ENCODE measurements around the gene GIGYF2.
"Not testable (repeated sequence)": the region's sequence is repeated elsewhere in the genome, so short reads cannot be mapped to it uniquely, and the experiment has no call there.

Gene GIGYF2

DNA sequence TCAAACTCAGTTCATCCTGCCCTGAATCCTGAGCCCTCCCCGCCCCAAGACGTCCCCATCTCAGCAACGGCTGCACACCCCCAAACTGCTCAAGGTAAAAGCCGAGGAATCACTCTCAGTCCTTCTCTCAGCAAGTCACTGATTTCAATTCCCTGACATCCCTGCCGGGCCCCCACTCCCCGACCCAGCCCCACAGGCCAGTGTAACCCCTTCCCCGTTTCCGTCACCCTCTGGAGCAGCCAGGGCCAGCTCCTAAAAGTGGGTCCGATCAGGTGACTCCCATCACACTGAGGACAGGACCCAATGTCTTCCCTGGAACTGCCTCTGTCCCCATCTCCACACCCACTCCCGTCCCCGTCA lies 193.4 kb downstream of the GIGYF2 start:
- FAIRE-seq: no peak
- DNase-seq (ENCODE audit: insufficient read length, low spot score): no peak

DNA sequence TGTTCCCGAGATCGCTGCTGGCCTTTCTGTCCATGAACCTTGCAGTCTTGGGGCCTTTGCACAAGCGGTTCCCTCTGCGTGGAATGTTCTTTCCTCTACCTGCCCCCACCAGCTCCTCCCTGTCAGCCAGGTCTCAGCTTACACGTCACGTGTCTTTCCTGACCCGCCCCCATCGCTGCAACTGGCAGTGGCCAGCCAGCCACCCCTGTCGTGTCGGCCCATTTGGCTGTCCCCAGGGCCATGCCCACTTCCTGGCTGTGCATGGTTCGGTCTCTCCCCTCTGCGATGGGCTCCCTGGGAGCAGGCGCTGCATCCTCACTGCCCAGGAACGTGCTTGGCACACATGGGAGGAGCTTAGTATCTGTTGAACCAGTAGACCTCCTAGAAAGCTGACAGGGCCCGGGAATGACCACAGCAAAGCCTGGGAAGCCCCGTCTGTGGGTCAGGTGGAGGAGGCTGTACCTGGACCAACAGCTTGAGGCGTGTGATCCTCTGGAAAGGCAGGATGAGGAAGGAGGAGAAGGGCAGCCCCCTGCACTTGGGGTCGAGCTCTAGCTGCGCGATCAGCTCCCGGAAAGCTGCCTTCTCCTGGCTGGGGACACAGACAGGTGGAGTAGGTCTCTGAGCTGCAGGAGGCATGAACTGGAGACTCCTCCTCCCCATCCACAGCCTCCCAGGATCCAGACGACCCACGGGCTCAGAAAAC lies 193.9 kb downstream of the GIGYF2 start:
- DNase-seq (ENCODE audit: insufficient read length, low spot score) (peak; percentile 26), FAIRE-seq (peak; percentile 16)

DNA sequence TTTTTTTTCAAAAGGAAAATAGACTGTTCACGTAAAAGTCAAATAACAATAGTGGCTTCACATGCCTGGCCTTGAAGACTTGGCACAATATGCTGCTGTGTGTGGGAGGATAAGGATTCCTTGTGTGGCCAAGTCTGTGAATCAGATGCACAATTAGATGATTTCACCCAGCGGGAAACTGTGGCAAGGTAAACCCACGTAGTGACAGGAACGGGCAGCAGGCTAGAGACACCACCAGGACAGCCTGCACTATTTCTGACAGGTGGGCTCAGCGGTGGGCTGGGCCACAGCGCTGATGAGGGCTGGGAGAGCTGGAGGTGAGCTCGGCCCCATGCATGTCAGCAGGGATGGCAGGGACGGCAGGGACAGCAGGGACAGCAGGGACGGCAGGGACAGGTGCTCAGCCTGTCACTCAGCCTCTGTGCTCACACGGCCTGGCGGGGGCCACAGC lies 194.5 kb downstream of the GIGYF2 start:
- DNase-seq (ENCODE audit: insufficient read length, low spot score) (no peak), FAIRE-seq (no peak)

DNA sequence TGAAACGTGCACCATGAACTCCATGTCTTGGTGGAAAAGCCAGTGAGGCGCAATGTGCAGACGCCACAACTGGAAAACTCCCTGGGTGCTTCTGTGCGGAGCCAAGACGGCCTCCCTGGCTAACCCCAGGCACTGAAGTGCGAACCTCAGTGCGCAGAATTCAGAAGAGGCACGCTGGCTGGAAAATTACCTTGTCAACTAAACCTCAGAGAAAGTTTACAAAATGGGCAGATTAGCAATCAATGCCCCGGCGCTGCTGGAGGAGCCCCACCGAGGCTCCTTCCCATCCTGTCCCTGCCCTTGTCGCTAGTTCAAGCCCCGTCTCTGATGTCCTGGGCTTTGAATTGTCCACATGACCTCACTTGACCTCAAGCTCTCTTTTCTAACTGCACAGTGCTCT lies 195.1 kb downstream of the GIGYF2 start:
- no peak for DNase-seq (ENCODE audit: insufficient read length, low spot score)
- no peak for FAIRE-seq

DNA sequence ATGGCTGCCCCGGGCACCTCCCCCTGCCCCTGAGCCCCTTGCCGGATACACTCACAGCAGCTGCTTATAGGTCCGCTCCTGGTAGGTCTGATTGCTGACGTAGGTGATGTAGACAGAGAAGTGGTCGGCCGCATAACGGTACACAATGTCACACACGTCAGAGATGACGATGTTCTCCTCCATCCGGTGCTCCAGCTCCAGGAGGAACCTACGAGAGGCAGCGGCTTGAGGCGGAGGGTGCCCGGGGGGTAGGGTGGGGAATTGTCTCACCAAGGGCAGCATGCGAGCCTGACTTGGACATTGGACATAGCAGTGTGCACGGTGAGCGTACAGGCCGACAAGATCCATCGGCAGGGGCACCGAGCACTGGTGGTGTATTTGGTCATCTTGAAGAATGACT lies 195.7 kb downstream of the GIGYF2 start:
- FAIRE-seq (no peak), DNase-seq (ENCODE audit: insufficient read length, low spot score) (no peak)

DNA sequence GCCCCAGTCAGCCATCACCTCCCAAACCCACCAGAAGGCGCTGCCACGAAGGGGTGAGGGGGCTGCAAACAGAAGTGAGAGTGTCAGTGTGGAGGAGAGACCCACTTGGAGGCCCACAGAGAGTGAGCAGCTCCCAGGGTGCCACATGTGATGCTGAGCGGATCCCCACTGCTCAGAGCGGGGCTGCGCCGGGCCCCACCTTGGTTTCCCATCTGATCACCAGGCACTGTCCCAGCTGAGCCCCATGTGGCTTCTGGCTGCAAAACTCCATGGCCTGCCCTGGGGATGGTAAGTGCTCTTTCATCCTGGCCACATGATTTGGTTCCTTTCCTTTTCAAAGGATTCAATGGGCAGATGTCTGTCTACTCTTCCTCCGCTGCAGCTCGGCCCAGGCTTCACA lies 196.7 kb downstream of the GIGYF2 start:
- no peak for DNase-seq (ENCODE audit: insufficient read length, low spot score)
- FAIRE-seq: no peak

DNA sequence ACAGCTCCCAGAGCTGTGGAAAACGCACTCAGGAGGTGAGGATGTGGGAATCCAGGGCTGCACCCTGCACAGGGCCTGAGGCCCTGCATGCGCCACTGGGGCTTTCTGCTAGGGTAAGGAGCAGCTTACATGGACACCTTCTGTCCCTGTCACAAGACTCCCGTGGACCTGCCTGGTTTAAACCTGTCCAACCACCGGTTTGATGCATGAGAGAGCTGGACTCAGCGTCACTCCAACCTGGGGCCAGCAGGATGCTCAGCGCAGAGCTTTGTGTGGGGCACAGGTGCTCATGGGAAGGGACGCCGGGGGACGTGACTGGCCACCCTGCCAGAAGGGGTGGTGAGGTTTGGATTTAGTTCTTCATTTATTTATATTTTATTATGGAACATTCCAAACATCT lies 197.1 kb downstream of the GIGYF2 start:
- DNase-seq (ENCODE audit: insufficient read length, low spot score) (no peak), FAIRE-seq (no peak)

DNA sequence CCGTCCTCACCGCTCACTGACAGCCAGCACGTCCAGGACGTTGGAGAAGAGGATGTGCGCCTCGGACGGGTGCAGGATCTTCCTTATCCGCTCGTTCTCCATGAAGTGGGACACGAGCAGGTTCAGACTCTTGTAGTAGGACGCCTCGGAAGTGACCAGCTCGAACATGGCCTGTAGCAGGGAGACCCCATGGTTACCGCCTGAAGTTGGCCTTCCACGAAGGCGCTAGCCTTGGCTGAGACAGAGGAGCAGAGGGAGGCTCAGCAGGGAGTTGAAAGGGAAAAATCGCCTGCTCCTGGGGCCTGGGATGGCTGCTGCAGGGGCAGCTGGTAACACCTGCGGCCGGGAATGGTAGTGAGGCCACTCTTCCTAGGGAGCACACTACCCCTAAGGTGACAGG lies 197.6 kb downstream of the GIGYF2 start:
- FAIRE-seq (no peak), DNase-seq (ENCODE audit: insufficient read length, low spot score) (no peak)

DNA sequence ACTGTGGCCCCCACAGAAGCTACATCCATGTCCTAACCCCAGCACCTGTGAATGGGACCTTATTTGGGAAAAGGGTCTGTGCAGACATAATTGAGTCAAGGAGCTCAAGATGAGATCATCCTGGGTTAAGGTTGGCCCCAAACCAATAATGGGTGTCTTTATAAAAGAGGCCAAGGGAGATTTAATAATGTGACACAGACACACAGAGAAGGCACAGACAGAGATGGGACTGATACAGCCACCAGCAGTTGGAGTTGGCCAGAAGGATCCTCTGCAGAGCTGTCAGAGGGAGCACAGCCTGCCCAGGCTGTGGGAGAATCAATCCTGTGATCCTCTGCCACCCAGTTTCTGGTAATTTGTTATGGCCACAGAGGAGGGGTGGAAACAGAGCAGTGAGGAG lies 199.0 kb downstream of the GIGYF2 start:
- DNase-seq (ENCODE audit: insufficient read length, low spot score) (no peak), FAIRE-seq (no peak)

DNA sequence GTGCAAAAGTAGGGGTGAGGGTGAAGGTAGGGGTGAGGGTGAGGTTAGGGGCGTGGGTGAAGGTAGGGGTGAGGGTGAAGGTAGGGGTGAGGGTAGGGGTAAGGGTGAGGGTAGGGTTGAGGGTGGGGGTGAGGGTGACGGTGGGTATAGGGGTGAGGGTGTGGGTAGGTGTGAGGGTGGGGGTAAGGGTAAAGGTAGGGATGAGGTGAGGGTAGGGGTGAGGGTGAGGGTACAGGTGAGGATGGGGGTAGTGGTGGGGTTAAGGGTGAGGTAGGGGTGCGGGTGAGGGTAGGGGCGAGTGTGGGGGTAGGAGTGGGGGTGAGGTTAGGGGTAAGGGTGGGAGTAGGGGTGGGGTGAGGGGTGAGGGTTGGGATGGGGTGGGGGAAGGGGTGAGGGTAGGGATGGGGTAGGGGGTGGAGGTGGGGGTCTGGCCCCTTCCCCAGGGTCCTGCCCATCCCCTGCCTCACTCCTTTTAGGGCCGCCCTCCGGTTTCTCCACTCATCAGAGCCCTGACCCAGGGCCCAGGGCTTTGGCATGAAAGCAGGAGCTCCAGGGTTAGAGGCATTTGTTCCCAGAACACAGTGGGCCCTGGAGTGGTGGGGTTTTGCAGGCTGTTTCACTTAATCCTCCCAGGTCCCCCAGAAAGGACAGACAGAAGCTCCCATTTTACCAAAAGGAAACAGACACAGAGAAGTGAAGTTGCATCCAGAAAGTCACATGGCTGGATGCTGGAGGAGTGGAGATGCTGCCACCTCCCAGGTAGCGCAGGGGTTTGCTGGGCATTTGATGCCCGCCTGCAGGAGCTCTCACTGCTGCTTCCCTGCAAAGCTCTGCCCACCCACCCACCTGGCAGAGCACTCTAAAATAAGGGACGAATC lies 199.8 kb downstream of the GIGYF2 start:
- DNase-seq (ENCODE audit: insufficient read length, low spot score) (no peak), FAIRE-seq (no peak)

DNA sequence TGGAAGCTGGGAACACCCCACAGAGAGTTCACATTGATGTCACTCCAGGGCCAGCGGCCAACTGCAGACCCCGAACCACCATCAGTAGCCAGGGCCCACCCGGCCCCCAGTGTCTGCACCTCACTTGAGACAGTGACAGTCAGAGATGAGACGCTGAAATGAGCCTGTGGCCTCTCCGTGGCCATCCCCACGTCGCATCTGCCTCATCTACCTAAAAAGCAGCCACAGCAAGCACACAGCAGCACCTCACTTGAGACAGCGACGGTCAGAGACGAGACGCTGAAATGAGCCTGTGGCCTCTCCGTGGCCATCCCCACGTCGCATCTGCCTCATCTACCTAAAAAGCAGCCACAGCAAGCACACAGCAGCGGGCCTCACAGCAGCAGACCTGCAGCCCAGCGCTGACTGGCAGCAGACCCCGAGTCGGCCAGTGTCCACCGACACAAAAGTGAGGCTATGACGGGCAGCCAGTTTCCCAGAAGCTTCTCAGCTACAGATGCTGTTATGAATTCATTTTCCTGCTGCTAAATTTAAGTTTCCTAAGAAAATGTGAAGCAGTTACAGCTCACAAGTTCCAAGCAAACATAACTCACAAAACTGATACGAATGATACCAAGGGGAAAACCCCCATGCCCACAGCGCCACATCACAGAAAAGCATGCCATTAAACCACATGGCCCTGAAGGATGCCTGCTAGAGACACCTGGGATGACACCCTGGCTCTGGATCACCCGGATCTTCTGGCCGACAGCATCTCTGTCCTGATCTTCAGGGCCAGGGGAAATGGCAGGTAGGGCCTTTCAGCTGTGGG lies 200.7 kb downstream of the GIGYF2 start:
- peak; percentile 13 for FAIRE-seq
- no peak for DNase-seq (ENCODE audit: insufficient read length, low spot score)

DNA sequence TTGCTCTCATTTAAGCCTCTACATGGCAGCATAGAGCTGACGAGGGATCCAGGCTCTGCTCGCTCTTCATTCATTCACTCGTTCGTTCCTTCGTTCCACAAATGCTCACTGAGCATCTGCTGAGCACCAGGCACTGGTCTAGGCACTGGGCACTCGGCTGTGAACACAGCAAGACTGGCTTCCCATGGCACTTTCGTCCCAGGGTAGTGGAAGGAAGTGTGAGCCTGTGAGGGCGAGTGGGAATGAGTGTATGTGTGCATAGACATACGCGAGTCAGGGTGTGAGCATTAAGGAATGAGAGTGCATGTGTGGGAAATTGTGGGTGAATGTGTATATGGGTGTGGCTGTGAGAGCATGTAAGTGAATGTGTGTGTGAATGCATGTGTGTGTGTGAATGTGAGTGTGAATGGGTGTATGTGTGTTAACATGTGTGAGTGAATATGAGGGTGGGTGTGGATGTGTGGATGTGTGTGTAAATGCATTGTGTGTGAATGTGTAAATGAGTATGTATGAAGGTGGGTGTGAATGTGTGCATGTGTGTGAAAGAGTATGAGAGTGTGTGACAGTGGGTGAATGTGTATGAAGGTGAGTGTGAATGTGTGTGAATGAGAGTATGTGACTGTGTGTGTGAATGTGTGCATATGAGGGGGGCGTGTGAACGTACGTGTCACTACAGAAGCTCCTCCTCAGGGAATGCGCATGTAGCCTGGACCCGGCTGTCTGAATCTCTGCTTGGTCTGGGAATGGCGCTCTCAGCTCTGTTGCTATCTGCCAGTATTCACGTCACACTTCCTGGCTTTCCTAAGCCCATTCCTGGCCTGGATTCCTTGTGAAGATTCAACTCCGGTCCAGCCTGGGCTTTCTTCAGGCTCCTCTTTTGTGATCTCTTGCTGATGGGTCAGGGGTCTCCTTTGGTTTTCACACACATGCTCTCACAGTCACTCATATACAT lies 201.7 kb downstream of the GIGYF2 start:
- FAIRE-seq (peak; percentile 88), DNase-seq (ENCODE audit: insufficient read length, low spot score) (no peak)

DNA sequence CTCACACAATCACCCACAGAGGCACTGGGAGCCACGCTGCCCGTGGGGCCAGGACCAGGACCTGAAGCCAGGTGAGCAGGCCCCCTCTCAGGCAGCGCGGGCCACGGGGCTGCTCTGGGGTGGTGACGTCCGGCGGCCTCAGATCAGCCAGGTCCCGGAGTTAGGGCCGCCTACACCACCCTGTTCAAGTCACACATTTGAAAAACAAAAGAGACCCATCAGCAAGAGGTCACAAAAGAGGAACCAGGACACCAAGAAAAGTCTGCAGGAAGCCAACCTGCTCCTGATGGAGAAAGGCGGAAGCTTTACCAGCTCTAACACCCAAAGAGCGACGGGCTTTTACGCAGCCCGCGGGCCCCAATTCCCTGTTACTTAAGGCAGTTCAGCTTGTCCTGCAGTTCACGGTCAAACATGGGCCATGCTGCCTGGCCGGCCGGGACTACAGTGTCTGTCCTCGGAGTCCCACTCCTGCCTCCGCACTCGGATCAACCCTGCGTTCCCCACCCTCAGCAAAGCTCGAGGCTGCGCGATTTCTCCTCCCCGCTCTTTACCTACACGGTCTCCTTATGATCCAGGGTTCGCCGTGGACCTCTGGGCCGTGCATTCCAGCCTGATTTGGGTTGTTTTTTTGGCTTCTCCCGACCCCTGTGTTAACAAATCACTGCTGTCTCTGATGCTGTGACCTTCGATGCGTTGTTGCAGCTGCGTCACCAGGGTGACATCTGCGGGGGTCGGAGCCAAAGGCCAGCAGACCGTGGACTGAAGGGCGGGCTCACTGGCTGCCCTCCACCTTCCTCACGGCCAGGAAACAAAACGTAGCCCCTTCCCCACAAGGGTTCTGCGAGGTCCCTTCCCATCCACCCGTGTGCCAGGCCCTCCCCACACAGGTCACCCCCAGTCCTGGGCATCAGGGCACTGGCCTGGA lies 203.9 kb downstream of the GIGYF2 start:
- DNase-seq (ENCODE audit: insufficient read length, low spot score) (no peak), FAIRE-seq (no peak)

DNA sequence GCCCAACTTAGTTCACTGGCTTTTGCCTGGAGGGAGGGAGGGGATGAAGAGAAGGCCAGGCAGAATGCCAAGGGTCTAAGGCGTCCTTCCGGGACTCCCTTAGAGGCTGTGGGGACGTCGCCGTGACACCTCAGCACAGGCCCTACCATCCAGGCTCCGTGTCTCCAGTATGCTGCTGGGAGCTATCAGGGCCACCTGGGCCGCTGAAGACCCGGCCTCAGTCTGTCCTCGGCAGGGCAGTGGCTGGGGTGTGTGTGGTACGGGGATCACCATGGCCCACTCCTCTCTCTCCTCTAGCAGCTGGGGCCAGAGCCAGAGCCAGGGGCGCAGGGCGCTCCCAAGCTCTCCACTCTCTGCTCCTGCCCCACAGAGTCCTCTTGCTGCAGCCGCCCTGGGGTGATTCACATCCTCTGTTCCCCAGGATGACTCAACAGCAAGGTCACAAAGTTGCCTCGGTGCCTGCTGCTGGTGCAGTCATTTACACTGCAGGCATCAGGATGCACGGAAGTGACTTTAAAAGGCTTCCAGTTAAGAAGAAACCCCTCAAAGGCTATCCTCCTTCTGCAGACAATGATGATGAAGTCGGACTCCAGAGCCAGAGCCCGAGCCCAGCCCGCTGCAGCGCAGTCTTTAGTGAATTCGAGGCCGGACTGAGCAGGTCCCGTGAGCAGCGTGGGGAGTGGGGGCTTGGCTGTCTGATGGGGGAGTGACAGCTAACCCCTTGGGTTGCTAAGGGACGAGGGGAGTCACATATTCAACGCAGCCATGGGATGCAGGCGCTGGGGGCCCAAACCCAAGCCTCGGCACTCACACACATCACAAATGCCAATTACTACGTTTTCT lies 204.8 kb downstream of the GIGYF2 start:
- DNase-seq (ENCODE audit: insufficient read length, low spot score) (peak; percentile 96), FAIRE-seq (peak; percentile 91)

DNA sequence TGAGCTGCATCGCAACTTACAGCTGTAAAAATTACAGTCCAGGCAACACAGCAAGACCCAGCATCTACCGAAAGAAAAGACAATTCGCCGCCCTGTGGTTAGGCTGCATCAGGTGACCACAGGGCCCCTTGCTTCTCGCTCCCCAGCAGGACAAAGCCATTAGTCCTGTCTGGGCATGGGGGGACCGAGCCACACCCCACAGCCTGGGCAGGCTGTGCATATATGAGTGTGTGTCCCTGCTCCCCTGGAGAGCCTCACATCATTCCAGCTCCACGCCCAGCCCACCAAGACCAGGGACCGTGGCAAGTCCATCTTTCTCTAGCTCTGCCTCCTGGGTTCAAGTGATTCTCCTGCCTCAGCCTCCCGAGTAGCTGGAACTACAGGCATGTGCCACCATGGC lies 206.9 kb downstream of the GIGYF2 start:
- FAIRE-seq: no peak

DNA sequence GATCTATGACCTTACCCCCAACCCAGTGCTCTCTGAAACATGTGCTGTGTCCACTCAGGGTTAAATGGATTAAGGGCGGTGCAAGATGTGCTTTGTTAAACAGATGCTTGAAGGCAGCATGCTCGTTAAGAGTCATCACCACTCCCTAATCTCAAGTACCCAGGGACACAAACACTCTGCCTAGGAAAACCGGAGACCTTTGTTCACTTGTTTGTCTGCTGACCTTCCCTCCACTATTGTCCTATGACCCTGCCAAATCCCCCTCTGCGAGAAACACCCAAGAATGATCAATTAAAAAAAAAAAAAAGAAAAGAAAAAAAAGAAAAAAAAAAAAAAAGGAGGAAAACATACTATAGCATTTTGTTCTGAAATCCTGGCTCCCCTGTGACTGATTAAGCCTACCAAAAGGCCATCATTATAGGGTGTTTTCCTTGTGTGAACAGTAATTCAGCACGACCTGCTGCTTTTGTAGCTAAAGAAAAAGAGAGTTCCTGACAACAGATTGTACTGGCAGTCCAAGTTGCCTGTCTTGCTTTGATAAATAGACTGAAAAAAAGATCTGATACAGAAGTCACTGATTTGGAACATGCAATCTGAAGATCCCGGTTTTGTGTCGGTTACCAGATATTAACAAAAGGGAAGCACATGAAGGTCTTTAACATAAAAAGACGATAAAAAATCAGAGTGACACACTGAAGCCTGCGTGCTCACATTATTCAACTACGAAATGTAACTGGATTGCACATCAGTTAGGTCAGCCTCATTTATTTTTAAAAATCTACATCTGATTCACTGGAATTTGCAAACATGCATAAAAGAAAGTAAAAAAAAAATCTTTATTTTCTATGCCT lies 210.0 kb downstream of the GIGYF2 start:
- not testable (repeated sequence) for FAIRE-seq

More for the DNA sequence above, 206.9 kb downstream of the GIGYF2 start:
- DNase-seq (ENCODE audit: insufficient read length, low spot score): no peak

DNA sequence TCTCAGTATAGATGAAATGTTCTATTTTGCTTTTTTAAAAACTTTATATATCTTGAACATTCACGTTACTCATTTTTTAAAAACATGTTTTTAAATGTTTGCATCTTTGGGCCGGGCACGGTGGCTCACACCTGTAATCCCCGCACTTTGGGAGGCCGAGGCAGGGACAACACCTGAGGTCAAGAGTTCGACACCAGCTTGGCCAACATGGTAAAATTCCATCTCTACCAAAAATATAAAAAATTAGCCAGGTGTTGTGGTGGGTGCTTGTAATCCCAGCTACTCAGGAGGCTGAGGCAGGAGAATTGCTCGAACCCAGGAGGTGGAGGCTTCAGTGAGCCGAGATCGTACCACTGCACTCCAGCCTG lies 210.6 kb downstream of the GIGYF2 start:
- not testable (repeated sequence) for DNase-seq (ENCODE audit: insufficient read length, low spot score); FAIRE-seq

More for the DNA sequence above, 210.0 kb downstream of the GIGYF2 start:
- DNase-seq (ENCODE audit: insufficient read length, low spot score): not testable (repeated sequence)
